Aorta (tissue), 5 donors: ENCODE data around the gene SBK3. TPM values are rescaled to one million over a fixed set of nuclear protein-coding genes. Genes with fewer than 3 reads are reported as not detected.
"Not testable (repeated sequence)": the region's sequence is repeated elsewhere in the genome, so short reads cannot be mapped to it uniquely, and the experiment has no call there.

Source experiments
- ATAC-seq: fragments of 200-7000 bp; cut with Tn5 transposase; one replicate; pipeline ENCODE4 v1.9.1; 2022; ENCODE audit warnings: moderate library complexity; ENCODE audit not compliant: low FRiP score
- DNase-seq, 2 donors: peaks; one replicate each; pipeline ENCODE4 v3.0.0-alpha.2; 2020
- H3K27ac ChIP-seq, 2 donors: one replicate each; pipeline ENCODE4 v1.5.1; 2013; ENCODE audit warnings: low read length in 2 of 2, mild to moderate bottlenecking in 2 of 2, moderate library complexity in 2 of 2, control low read depth in 1 of 2, inconsistent platforms in 1 of 2, low read depth in 1 of 2
- H3K27me3 ChIP-seq, 2 donors: one replicate each; pipeline ENCODE4 v1.6.1; 2013; ENCODE audit warnings: control low read depth in 1 of 2, low read length in 1 of 2, mild to moderate bottlenecking in 1 of 2, moderate library complexity in 1 of 2; ENCODE audit not compliant: insufficient read depth in 2 of 2, control insufficient read depth in 1 of 2
- H3K36me3 ChIP-seq, 2 donors: one replicate each; pipeline ENCODE4 v1.6.1; 2013; ENCODE audit warnings: control low read depth in 1 of 2, low read length in 1 of 2, mild to moderate bottlenecking in 1 of 2; ENCODE audit not compliant: insufficient read depth in 2 of 2, control insufficient read depth in 1 of 2
- H3K4me1 ChIP-seq, 2 donors: one replicate each; pipeline ENCODE4 v1.6.1; 2013; ENCODE audit warnings: low read length in 2 of 2, control low read depth in 1 of 2, mild to moderate bottlenecking in 1 of 2, moderate library complexity in 1 of 2; ENCODE audit not compliant: insufficient read depth in 2 of 2, control insufficient read depth in 1 of 2
- H3K4me3 ChIP-seq, 2 donors: one replicate each; pipeline ENCODE4 v1.5.1; 2013; ENCODE audit warnings: low read length in 2 of 2, control low read depth in 1 of 2, mild to moderate bottlenecking in 1 of 2
- H3K9me3 ChIP-seq: one replicate; pipeline ENCODE4 v1.6.1; 2013; ENCODE audit warnings: mild to moderate bottlenecking, low read length; ENCODE audit not compliant: control insufficient read depth
- WGBS, 2 donors: extraction: QIAGEN DNeasy Blood & Tissue Kit; methylation state at CpG; one replicate each; pipeline ENCODE4 v1.1.7; 2013; 5-methylcytosine and 5-hydroxymethylcytosine counted together
- intact Hi-C, 2 donors: fragments of 100-400 bp; cut with DNase I; formaldehyde crosslinking; loops; one replicate each; pipeline versions ENCODE4 v1.14.2 to v1.15.0; 2022
- polyA plus RNA-seq, 2 donors: library from polyadenylated mRNA; stranded (reverse); fragments of 200-250 nt; gene quantifications; one replicate each; pipeline ENCODE4 v1.2.3, GENCODE V29; 2013
- total RNA-seq, 2 donors: library from RNA; stranded (reverse); fragmentation: NEBNext Ultra II Directional; extraction: Animal tissue kit (Norgen Biotek cat#: 25700); gene quantifications; one replicate each; pipeline ENCODE4 v1.2.1, GENCODE V29; 2021
- donor health status: healthy with polysubstance abuse.
- donor health status: Bipolar disorder and iron deficiency.
- donor health status: DM: no; HTN: no; CAD: no.
- donor health status: DM: no; HTN: no; CAD: no.
- donor health status: DM: yes; HTN: yes; CAD: no.

The SBK3 gene
- total and polyA plus RNA-seq, 4 donors = 0.48 TPM; not detected in 3

GRCh38 chr19:55539090-55539984 is 6.0 kb downstream of the SBK3 start:
- H3K27ac ChIP-seq = no peak overlapping the region
- H3K4me3 ChIP-seq = no peak overlapping the region
- no peaks in the 10 kb centered on the region for H3K36me3 ChIP-seq
- H3K4me1 ChIP-seq = no peaks in the 10 kb centered on the region
- no peaks in the 10 kb centered on the region for H3K9me3 ChIP-seq
- 53 to 57% methylated on average over 33 of the region's 33 CpGs for WGBS, 2 donors
- DNase-seq = no peak
- no peak for ATAC-seq
- intact Hi-C loops = no loop called here
- H3K27me3 ChIP-seq = no peaks in the 10 kb centered on the region

GRCh38 chr19:55538132-55538531 is 7.2 kb downstream of the SBK3 start:
- Histone ChIP-seq H3K27ac (no peak overlapping the region), H3K27me3 (no peaks in the 10 kb centered on the region), H3K9me3 (no peaks in the 10 kb centered on the region), H3K36me3 (no peaks in the 10 kb centered on the region), H3K4me3 (no peak overlapping the region), H3K4me1 (no peaks in the 10 kb centered on the region)
- no peak for DNase-seq
- WGBS, 2 donors = 80 to 87% methylated on average over 5 of the region's 5 CpGs
- intact Hi-C loops = no loop called here
- ATAC-seq = no peak

GRCh38 chr19:55537741-55538111 is 7.6 kb downstream of the SBK3 start:
- intact Hi-C loops = no loop called here
- Histone ChIP-seq H3K36me3 (no peaks in the 10 kb centered on the region), H3K27me3 (no peaks in the 10 kb centered on the region), H3K4me1 (no peaks in the 10 kb centered on the region), H3K4me3 (no peak overlapping the region), H3K9me3 (no peaks in the 10 kb centered on the region), H3K27ac (no peak overlapping the region)
- 57 to 75% methylated on average over 5 of the region's 5 CpGs for WGBS, 2 donors
- DNase-seq (no peak), ATAC-seq (no peak)

- 19 to 26% methylated on average over 13 to 14 of the region's 14 CpGs for WGBS, 2 donors
- Histone ChIP-seq H3K27me3 (no peaks in the 10 kb centered on the region), H3K4me3 (no peak within 1 kb of the TSS), H3K36me3 (no peaks in the 10 kb centered on the region), H3K4me1 (no peaks in the 10 kb centered on the region), H3K27ac (no peak within 1 kb of the TSS), H3K9me3 (no peaks in the 10 kb centered on the region)
- intact Hi-C loops = no loop called here
- DNase-seq (no peak), ATAC-seq (no peak)
Measured at GRCh38 chr19:55536951-55537740, 8.2 kb downstream of the SBK3 start, which contains the start of gene SBK2. Gene SBK2, minus strand, starts transcription at chr19:55537133. Its CDS starts 839 bp downstream, at chr19:55536294.

DNA sequence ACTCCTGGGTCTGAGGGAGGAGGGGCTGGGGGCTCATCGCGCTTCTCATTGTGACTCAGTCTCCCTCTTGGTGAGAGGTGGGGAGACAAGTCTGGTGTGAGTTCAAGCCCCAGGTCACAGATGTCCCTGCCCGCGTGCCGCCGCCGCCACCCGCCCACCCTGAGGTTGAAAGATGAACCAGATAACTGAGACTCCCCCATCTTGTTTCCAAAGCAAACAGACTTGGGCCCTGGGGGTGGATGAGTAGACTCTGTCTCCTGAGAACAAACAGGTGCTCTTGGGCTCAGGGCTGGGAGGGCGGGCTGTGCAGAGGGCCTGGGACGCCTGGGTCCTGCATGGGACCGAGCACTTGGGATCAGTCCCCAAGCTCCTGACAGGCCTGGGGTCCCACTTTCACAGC is 9.0 kb downstream of the SBK3 start:
- H3K4me3 ChIP-seq = no peak overlapping the region
- no peaks in the 10 kb centered on the region for H3K36me3 ChIP-seq
- H3K4me1 ChIP-seq = no peaks in the 10 kb centered on the region
- DNase-seq = no peak
- no peaks in the 10 kb centered on the region for H3K27me3 ChIP-seq
- H3K9me3 ChIP-seq = no peaks in the 10 kb centered on the region
- ATAC-seq = no peak
- intact Hi-C loops = no loop called here
- 94 to 96% methylated on average over 11 of the region's 11 CpGs for WGBS, 2 donors
- no peak overlapping the region for H3K27ac ChIP-seq

DNA sequence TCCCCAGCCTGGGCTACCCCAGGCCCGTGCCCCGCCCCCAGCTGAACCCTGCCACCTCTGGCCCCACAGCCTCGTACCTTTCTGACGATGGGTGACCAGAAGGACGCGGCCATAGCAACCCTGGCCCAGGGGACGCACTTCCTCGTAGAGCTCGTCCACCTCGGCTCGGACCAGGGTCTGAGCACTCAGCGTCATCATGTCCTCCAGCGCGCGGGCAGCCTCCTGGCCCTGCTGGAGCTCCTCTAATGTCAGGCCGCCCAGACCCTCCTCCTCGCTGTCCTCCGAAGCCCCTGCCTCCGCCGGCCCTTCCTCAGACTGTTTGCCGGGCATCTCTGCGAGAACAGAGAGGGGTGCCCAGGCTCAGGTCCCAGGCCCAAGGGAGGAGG is 9.4 kb downstream of the SBK3 start:
- ATAC-seq (no peak), DNase-seq (no peak)
- H3K27ac ChIP-seq = no peak overlapping the region

GRCh38 chr19:55535173-55535964 is 10.0 kb downstream of the SBK3 start:
- Histone ChIP-seq H3K36me3 (no peaks in the 10 kb centered on the region), H3K4me3 (no peak overlapping the region), H3K27me3 (no peaks in the 10 kb centered on the region), H3K4me1 (no peaks in the 10 kb centered on the region), H3K27ac (no peak overlapping the region), H3K9me3 (no peaks in the 10 kb centered on the region)
- DNase-seq (peak in 1 of 2 donors; percentile 48), ATAC-seq (no peak)
- intact Hi-C loops = no loop called here
- WGBS, 2 donors = 84 to 88% methylated on average over 12 of the region's 12 CpGs

More for the DNA sequence above, 9.4 kb downstream of the SBK3 start:
- 88 to 90% methylated on average over 22 of the region's 22 CpGs for WGBS, 2 donors
- Histone ChIP-seq H3K36me3 (no peaks in the 10 kb centered on the region), H3K9me3 (no peaks in the 10 kb centered on the region), H3K4me1 (no peaks in the 10 kb centered on the region), H3K27me3 (no peaks in the 10 kb centered on the region), H3K4me3 (no peak overlapping the region)
- intact Hi-C loops = no loop called here

GRCh38 chr19:55534280-55534679 is 11.1 kb downstream of the SBK3 start:
- H3K36me3 ChIP-seq, H3K9me3 ChIP-seq, H3K27me3 ChIP-seq, ATAC-seq, H3K4me1 ChIP-seq, H3K27ac ChIP-seq, H3K4me3 ChIP-seq, intact Hi-C loops: not testable (repeated sequence)
- DNase-seq = peak in 1 of 2 donors; percentile 4
- 91 to 93% methylated on average over 7 of the region's 7 CpGs for WGBS, 2 donors
